PC-9 (cell line): Measurements from ENCODE around the gene PRR7. TPM values are rescaled to one million over a fixed set of nuclear protein-coding genes. Genes with fewer than 3 reads are reported as not detected.
A peak's percentile ranks its signal among the peaks of the same experiment; 100 is the strongest.

Source experiments
- BruUV-seq: library from RNA; stranded (reverse); fragments of 400-500 nt; replicated peaks from 2 replicates; lab custom pipeline; 2021; lab: Mats Ljungman, UMichigan
- CTCF ChIA-PET: fragments of 300-600 bp; sonication (Branson Sonifier 250); formaldehyde crosslinking; loops from one replicate; lab custom pipeline; 2022; ENCODE audit warnings: antibody characterized with exemption; lab: Charles Lee
- POLR2A ChIA-PET: fragments of 300-600 bp; sonication (Branson Sonifier 250); formaldehyde crosslinking; loops from one replicate; lab custom pipeline; 2022; ENCODE audit warnings: antibody characterized with exemption; ENCODE audit not compliant: unreplicated experiment; lab: Charles Lee
- DNase-seq, 2 experiments: peaks; one replicate each; pipeline versions ENCODE4 v3.0.0 to v3.0.0-alpha.2; 2015 to 2022; ENCODE audit warnings: mixed read lengths in 1 of 2
- H2AFZ ChIP-seq: fragments of 200-600 bp; sonication (generic); 2 replicates; pipeline ENCODE4 v1.8.1; 2017; ENCODE audit warnings: antibody characterized with exemption
- H3F3A ChIP-seq: fragments of 200-600 bp; sonication (generic); 2 replicates; pipeline ENCODE4 v1.8.1; 2017; ENCODE audit warnings: antibody characterized with exemption, mild to moderate bottlenecking, low read depth; ENCODE audit not compliant: insufficient read depth
- H3K27ac ChIP-seq: fragments of 200-600 bp; sonication (generic); 2 replicates; pipeline ENCODE4 v1.6.1; 2016; ENCODE audit warnings: mixed run types
- H3K27me3 ChIP-seq: fragments of 200-600 bp; sonication (generic); 2 replicates; pipeline ENCODE4 v1.6.1; 2016; ENCODE audit warnings: low read depth, mixed run types; ENCODE audit not compliant: insufficient read depth
- H3K36me3 ChIP-seq: fragments of 200-600 bp; sonication (generic); 2 replicates; pipeline ENCODE4 v1.6.1; 2016; ENCODE audit warnings: low read depth, mixed run types
- H3K4me1 ChIP-seq: fragments of 200-600 bp; sonication (generic); replicated peaks from 2 replicates; pipeline ENCODE4 v1.6.1; 2016; ENCODE audit warnings: mixed run types; ENCODE audit not compliant: insufficient read depth
- H3K4me2 ChIP-seq: fragments of 200-600 bp; sonication (generic); 2 replicates; pipeline ENCODE4 v1.6.1; 2017; ENCODE audit warnings: mixed run types
- H3K4me3 ChIP-seq: fragments of 200-600 bp; sonication (generic); 2 replicates; pipeline ENCODE4 v1.6.1; 2016; ENCODE audit warnings: mixed run types
- H3K79me2 ChIP-seq: fragments of 200-600 bp; sonication (generic); 2 replicates; pipeline ENCODE4 v1.6.1; 2017; ENCODE audit warnings: low read depth, mixed run types
- H3K9me2 ChIP-seq: fragments of 200-600 bp; sonication (generic); 2 replicates; pipeline ENCODE4 v1.8.1; 2017; ENCODE audit warnings: mild to moderate bottlenecking; ENCODE audit not compliant: insufficient read depth
- H3K9me3 ChIP-seq: fragments of 200-600 bp; sonication (generic); 2 replicates; pipeline ENCODE4 v1.8.1; 2016; ENCODE audit warnings: low read depth; ENCODE audit not compliant: insufficient read depth
- H4K20me1 ChIP-seq: fragments of 200-600 bp; sonication (generic); 2 replicates; pipeline ENCODE4 v1.8.1; 2017; ENCODE audit not compliant: insufficient read depth
- EZH2 ChIP-seq: fragments of 200-600 bp; sonication (generic); IDR thresholded peaks from 2 replicates; pipeline ENCODE4 v1.8.0; 2017; ENCODE audit warnings: antibody characterized with exemption, low read depth
- intact Hi-C: fragments of 100-400 bp; cut with micrococcal nuclease; formaldehyde crosslinking; loops from one replicate; pipeline ENCODE4 v1.10.0; 2022; ENCODE audit not compliant: unreplicated experiment
- total RNA-seq: library from RNA; stranded (reverse); gene quantifications from 2 replicates; pipeline ENCODE4 v1.2.3, GENCODE V29; 2021
- TF ChIP-seq, protein P1 (sequence below): fragments of 200-600 bp; sonication (generic); conservative IDR thresholded peaks from 2 replicates; pipeline ENCODE4 v1.6.1; 2017; ENCODE audit warnings: mixed run types, antibody characterized with exemption, mild to moderate bottlenecking, moderate library complexity

The PRR7 gene
- total RNA-seq, 1 experiment from 2014 or later, result 22.2 TPM

DNA sequence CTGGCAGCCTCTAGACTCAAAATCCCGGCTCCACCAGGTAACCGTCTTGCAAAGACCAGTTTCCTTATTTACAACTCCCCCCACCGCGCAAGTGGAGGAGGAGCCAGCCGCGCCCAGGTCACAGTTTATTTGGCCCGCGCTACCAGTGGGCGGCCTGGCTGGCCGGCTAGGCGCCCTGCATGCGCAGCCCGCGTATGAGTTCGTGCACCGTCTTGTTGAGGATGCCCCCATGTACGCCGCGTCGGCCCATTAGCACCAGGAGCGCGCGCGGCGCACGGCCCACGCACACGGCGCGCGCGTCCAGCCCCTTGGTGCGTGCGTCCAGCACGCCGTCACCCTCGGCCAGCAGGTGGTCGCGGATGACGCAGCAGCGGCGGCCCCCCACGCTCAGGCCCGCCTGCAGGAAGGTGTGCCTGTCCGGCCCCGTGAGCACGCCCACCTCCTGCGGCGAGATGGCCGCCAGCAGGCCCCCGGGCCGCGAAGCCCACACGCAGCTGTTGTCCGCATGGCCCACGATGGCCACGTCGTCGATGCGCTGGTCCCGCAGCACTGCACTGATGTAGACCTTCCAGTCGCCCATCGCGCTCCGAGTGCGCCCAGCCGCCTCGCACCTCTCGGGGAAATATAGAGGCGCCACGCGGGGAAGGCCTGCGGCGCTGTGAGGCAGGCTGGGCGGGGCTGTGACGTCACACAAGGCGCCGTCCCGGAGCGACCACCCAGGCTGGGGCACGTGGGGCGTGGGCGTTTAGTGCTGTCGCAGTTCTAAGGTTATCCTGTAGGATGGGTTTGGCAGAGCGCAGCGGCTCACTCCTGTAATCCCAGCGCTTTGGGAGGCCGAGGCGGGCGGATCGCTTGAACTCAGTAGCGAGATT, 46.4 kb upstream of the PRR7 start, which contains the start of gene PFN3:
Gene PFN3, minus strand, starts transcription at position 665 of the 872 bp plus-strand sequence. Its CDS starts 85 bp downstream, at position 580.
- no peaks in the 10 kb centered on the region for H3K36me3 ChIP-seq
- H3K9me3 ChIP-seq, result no peaks in the 10 kb centered on the region
- intact Hi-C loops, result no loop called here
- H3K27ac ChIP-seq, result no peak within 1 kb of the TSS
- TF ChIP-seq, protein P1, sequence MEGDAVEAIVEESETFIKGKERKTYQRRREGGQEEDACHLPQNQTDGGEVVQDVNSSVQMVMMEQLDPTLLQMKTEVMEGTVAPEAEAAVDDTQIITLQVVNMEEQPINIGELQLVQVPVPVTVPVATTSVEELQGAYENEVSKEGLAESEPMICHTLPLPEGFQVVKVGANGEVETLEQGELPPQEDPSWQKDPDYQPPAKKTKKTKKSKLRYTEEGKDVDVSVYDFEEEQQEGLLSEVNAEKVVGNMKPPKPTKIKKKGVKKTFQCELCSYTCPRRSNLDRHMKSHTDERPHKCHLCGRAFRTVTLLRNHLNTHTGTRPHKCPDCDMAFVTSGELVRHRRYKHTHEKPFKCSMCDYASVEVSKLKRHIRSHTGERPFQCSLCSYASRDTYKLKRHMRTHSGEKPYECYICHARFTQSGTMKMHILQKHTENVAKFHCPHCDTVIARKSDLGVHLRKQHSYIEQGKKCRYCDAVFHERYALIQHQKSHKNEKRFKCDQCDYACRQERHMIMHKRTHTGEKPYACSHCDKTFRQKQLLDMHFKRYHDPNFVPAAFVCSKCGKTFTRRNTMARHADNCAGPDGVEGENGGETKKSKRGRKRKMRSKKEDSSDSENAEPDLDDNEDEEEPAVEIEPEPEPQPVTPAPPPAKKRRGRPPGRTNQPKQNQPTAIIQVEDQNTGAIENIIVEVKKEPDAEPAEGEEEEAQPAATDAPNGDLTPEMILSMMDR, result no peak
- no peak for TF ChIP-seq EZH2
- no peak within 1 kb of the TSS for H3K4me3 ChIP-seq
- H3K4me2 ChIP-seq, result no peak within 1 kb of the TSS
- no peak within 1 kb of the TSS for H2AFZ ChIP-seq
- no TSS peak for BruUV-seq
- ChIA-PET POLR2A (no interaction called here), CTCF (no interaction called here)
- H3K27me3 ChIP-seq, result no peaks in the 10 kb centered on the region
- no peaks in the 10 kb centered on the region for H4K20me1 ChIP-seq
- H3K4me1 ChIP-seq, result peaks cover 3% of the 10 kb centered on the region; the same call in 1 of the 2 replicates
- no peaks in the 10 kb centered on the region for H3K79me2 ChIP-seq
- no peak for DNase-seq
- peaks cover 12% of the 10 kb centered on the region; the same call in 1 of the 2 replicates for H3F3A ChIP-seq
- H3K9me2 ChIP-seq, result no peaks in the 10 kb centered on the region

DNA sequence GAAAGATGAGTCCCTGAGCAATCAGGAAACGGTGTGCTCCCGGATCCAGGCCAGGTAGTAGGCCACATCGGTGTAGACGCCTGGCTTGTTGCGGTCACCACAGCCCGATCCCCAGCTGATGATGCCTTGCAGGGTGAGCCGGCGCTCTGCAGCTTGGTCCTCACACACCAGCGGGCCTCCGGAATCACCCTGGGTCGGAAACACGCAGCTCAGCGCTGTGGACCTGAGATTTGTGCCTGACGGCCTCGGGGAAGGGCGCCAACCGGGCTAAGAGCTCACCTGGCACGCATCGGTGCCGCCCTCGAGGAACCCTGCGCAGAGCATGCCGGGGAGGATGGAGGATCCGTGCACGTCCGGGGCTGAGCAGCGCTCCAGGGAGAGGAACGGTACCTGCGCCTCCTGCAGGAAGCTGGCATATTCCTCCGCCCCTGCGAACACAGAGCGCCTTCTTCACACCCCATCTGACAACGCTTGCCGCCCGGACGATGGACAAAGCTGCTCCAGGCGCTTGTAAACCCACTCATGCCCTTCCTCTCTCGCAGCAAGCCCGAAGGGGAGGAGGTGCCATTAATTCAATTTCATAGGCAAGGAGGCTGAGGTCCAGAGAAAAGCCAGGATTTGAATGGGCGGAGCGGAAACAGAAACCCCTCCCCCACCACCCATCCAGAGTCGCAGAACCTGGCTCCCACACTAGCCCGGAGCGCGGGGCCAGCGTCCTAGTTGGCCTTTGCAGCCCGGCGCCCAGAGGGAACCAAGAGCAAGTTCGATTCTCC, 44.2 kb upstream of the PRR7 start:
- H3F3A ChIP-seq, result peaks cover 12% of the 10 kb centered on the region; the same call in 1 of the 2 replicates
- peak overlapping the region; percentile 94 for H3K4me2 ChIP-seq
- H3K27ac ChIP-seq, result no peak overlapping the region
- TF ChIP-seq EZH2, result no peak
- TF ChIP-seq, protein P1, result peak; percentile 59
- POLR2A ChIA-PET, result interaction anchor here (0.6 kb wide), 1 partner anchor 24 kb away, joined by 5 read pairs; no protein-coding TSS in a partner anchor
- no peaks in the 10 kb centered on the region for H3K9me2 ChIP-seq
- DNase-seq, result peak; percentile 78 to 88
- peaks cover 3% of the 10 kb centered on the region; the same call in 1 of the 2 replicates for H3K4me1 ChIP-seq
- intact Hi-C loops, result loop anchor here (1.0 kb wide), 3 partner anchors 12 to 288 kb away; no protein-coding TSS in a partner anchor
- peak overlapping the region; percentile 84 for H2AFZ ChIP-seq
- peak overlapping the region; percentile 78 for H3K4me3 ChIP-seq
- CTCF ChIA-PET, result interaction anchor here (0.5 to 3.9 kb wide), 13 partner anchors 10 to 295 kb away, joined by 3 to 53 read pairs (median 4); partner anchors contain the start of gene GRK6
- H3K36me3 ChIP-seq, result no peaks in the 10 kb centered on the region
- H3K27me3 ChIP-seq, result no peaks in the 10 kb centered on the region
- no TSS peak for BruUV-seq
- H3K79me2 ChIP-seq, result no peaks in the 10 kb centered on the region
- H3K9me3 ChIP-seq, result no peaks in the 10 kb centered on the region
- no peaks in the 10 kb centered on the region for H4K20me1 ChIP-seq
